ENCODE measurements around the gene TCAP.

The TCAP gene

DNA sequence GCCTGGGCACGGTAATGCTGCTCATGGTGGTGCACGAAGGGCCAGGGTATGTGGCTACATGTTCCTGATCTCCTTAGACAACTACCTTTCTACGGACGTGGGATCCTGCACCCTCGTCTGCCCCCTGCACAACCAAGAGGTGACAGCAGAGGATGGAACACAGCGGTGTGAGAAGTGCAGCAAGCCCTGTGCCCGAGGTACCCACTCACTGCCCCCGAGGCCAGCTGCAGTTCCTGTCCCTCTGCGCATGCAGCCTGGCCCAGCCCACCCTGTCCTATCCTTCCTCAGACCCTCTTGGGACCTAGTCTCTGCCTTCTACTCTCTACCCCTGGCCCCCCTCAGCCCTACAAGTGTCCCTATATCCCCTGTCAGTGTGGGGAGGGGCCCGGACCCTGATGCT lies 46.7 kb downstream of the TCAP start:
- H3K4me3 ChIP-seq (ENCODE audit: low read length): no peak overlapping the region
- TF ChIP-seq, protein P1, sequence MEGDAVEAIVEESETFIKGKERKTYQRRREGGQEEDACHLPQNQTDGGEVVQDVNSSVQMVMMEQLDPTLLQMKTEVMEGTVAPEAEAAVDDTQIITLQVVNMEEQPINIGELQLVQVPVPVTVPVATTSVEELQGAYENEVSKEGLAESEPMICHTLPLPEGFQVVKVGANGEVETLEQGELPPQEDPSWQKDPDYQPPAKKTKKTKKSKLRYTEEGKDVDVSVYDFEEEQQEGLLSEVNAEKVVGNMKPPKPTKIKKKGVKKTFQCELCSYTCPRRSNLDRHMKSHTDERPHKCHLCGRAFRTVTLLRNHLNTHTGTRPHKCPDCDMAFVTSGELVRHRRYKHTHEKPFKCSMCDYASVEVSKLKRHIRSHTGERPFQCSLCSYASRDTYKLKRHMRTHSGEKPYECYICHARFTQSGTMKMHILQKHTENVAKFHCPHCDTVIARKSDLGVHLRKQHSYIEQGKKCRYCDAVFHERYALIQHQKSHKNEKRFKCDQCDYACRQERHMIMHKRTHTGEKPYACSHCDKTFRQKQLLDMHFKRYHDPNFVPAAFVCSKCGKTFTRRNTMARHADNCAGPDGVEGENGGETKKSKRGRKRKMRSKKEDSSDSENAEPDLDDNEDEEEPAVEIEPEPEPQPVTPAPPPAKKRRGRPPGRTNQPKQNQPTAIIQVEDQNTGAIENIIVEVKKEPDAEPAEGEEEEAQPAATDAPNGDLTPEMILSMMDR (conservative IDR thresholded peaks at IDR 0.05; ENCODE audit: low read depth, low read length): no peak
- DNase-seq (ENCODE audit: low read depth): no peak

DNA sequence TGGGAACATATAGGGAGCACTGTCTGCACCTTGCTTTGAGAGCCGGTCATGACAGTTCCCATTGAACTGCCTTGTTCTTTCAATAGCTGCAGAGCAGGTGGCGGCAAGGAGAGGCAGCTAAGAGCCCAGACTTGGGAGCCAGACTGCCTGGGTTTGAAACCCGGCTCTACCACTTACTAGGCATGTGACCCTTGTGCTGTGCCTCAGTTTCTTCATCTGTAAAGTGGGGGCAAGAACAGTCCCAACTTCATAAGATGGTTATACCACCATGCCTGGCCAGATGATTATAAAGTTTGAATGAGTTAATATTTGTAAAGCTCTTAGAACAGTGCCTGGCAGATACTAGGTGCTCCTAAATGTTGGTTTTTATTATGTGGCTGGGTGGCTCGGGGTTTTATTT lies 49.1 kb downstream of the TCAP start:
- H3K4me3 ChIP-seq (ENCODE audit: low read length): no peak overlapping the region
- TF ChIP-seq, protein P1 (conservative IDR thresholded peaks at IDR 0.05; ENCODE audit: low read depth, low read length): no peak
- no peak for DNase-seq (ENCODE audit: low read depth)

DNA sequence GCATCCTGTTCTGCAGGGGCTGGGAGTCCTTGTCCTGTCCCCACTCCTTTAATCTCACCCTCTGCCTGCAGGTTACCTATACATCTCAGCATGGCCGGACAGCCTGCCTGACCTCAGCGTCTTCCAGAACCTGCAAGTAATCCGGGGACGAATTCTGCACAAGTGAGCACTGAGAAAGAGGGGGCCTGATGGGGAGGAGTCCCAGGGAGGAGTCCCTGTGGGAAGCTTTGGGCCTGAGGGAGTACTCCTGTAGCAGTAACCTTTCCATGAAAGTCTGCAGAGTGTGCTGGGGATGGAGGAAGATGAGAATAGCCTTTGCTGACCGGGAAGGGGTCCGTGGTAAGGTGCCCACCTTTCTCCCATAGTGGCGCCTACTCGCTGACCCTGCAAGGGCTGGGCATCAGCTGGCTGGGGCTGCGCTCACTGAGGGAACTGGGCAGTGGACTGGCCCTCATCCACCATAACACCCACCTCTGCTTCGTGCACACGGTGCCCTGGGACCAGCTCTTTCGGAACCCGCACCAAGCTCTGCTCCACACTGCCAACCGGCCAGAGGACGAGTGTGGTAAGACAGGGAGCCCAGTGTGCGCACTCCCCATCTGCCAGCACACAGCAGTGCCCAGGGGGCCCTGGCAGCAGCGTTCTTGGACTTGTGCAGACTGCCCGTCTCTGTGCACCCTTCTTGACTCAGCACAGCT lies 50.4 kb downstream of the TCAP start:
- no peak overlapping the region for H3K4me3 ChIP-seq (ENCODE audit: low read length)
- TF ChIP-seq, protein P1 (conservative IDR thresholded peaks at IDR 0.05; ENCODE audit: low read depth, low read length): no peak
- DNase-seq (ENCODE audit: low read depth): no peak
